HG03521 (cell line): ENCODE results near the gene COPRS.
A peak's percentile ranks its signal among the peaks of the same experiment; 100 is the strongest.

Source experiments
- ATAC-seq: cut with Tn5 transposase; IDR thresholded peaks from one replicate; pipeline ENCODE4 v1.9.1; 2021; ENCODE audit warnings: mild to moderate bottlenecking, moderate library complexity; ENCODE audit not compliant: unreplicated experiment

The COPRS gene

GRCh38 chr17:31858642-31859486 lies at the start of gene COPRS:
Gene COPRS (minus strand): TSS chr17:31859244. CDS start chr17:31859199, 45 bp downstream.
- peak; percentile 79 for ATAC-seq

GRCh38 chr17:31908386-31908785 lies 49.3 kb upstream of the COPRS start:
- ATAC-seq = no peak

GRCh38 chr17:31907342-31907962 lies 48.4 kb upstream of the COPRS start:
- no peak for ATAC-seq

GRCh38 chr17:31903401-31903800 lies 44.4 kb upstream of the COPRS start:
- no peak for ATAC-seq

- ATAC-seq = no peak
These were observed 43.6 kb upstream of the COPRS start for GRCh38 chr17:31902693-31903092.

GRCh38 chr17:31900877-31901276 lies 41.8 kb upstream of the COPRS start:
- ATAC-seq = no peak

GRCh38 chr17:31888124-31888523 lies 29.1 kb upstream of the COPRS start:
- no peak for ATAC-seq

GRCh38 chr17:31882571-31882970 lies 23.5 kb upstream of the COPRS start:
- ATAC-seq = no peak

- ATAC-seq = no peak
These were observed 21.3 kb upstream of the COPRS start for GRCh38 chr17:31880311-31880710.

- no peak for ATAC-seq
These were observed 19.6 kb upstream of the COPRS start for GRCh38 chr17:31878703-31879073.

- no peak for ATAC-seq
These were observed 19.1 kb upstream of the COPRS start for GRCh38 chr17:31877911-31878702.

GRCh38 chr17:31877341-31877740 lies 18.3 kb upstream of the COPRS start:
- no peak for ATAC-seq

GRCh38 chr17:31875081-31875480 lies 16.0 kb upstream of the COPRS start:
- ATAC-seq = no peak

GRCh38 chr17:31869797-31870568 lies 10.9 kb upstream of the COPRS start:
- ATAC-seq = no peak

- no peak for ATAC-seq
These were observed 10.0 kb upstream of the COPRS start for GRCh38 chr17:31869031-31869430.

- no peak for ATAC-seq
These were observed 504 bp upstream of the COPRS start for GRCh38 chr17:31859487-31860008.

- no peak for ATAC-seq
These were observed 963 bp downstream of the COPRS start for GRCh38 chr17:31857920-31858641.

GRCh38 chr17:31856750-31857149 lies 2.3 kb downstream of the COPRS start:
- ATAC-seq = no peak

- no peak for ATAC-seq
These were observed 4.4 kb downstream of the COPRS start for GRCh38 chr17:31854672-31855071.

- ATAC-seq = no peak
These were observed 5.1 kb downstream of the COPRS start for GRCh38 chr17:31853911-31854470.
